Activated gamma-delta T cell (primary cell): ENCODE measurements around the gene GRAMD4.
A peak's percentile ranks its signal among the peaks of the same experiment; 100 is the strongest.

ENCODE experiments used
- DNase-seq: peaks from one replicate; lab custom pipeline; 2025; lab: John Stamatoyannopoulos, UW
- total RNA-seq, 2 donors: gene quantifications; one replicate each; lab custom pipeline; 2026; lab: John Stamatoyannopoulos, UW

The GRAMD4 gene, protein sequence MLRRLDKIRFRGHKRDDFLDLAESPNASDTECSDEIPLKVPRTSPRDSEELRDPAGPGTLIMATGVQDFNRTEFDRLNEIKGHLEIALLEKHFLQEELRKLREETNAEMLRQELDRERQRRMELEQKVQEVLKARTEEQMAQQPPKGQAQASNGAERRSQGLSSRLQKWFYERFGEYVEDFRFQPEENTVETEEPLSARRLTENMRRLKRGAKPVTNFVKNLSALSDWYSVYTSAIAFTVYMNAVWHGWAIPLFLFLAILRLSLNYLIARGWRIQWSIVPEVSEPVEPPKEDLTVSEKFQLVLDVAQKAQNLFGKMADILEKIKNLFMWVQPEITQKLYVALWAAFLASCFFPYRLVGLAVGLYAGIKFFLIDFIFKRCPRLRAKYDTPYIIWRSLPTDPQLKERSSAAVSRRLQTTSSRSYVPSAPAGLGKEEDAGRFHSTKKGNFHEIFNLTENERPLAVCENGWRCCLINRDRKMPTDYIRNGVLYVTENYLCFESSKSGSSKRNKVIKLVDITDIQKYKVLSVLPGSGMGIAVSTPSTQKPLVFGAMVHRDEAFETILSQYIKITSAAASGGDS
- total RNA-seq = 31.4 to 43.1 reads per million in 2 donors

DNA sequence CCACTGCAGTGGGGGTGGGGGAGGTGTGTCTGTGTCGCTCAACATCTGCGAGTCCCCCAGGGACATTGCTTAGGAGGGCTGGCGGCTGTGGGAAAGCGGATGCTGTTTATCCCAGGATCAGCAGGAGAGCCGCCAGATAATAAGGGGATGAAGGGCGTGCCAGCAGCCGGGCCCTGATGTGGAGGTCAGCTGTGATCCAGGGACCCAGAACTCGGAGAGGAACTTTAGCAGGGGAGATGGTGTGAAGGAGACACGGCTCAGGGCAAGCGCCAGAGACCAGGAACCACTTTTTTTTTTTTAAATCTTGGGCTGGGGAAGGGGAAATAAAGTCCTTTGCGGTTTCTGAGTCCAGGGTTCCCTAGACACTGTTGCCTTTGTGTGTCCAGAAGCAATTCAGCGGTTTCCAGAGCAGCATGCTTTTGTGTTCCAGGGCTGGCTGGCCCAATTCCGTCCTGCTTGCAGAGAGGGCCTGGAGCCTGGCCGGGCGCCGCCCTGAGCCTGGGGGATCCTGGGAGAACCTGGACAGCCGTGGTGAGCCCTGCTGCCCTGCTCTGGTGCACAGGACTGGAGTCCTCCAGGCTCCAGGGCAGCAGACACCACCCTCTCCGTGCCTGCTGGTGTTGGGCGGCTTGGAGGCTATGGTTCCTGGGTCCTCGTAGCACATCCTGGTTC lies at the start of gene GRAMD4:
TSS of gene GRAMD4 (plus strand) at position 557 of the 672 bp plus-strand sequence. CDS start 6,414 bp downstream, outside the sequence.
- no peak for DNase-seq

DNA sequence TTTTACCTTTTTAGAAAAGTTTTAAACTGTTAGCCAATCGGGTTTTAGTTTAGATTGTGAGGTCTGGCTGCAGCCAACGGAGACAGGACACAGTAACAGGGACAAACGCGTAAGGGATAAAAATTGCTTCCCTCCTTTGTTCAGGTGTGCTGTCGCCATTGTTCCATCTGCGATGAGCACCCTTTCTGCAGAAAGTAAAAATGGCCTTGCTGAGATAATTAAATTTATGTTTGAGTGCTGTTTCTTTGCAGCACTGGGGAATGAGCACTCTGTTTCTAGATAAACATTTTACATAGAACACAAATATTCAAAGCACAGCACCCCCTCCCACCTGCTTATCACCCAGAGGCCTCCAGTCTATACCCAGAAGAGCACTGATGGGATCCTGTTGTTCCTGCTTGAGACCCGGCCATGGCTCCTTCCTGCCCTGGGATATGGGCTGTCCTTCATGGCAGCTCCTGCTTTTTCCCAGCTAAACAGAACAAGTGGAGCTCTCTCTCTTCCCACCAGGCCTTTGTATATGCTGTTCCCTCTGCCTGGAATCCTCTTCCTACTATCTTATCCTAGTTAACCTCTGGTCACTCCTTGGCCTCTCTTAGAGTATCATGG lies 48.4 kb upstream of the GRAMD4 start:
- DNase-seq = no peak

DNA sequence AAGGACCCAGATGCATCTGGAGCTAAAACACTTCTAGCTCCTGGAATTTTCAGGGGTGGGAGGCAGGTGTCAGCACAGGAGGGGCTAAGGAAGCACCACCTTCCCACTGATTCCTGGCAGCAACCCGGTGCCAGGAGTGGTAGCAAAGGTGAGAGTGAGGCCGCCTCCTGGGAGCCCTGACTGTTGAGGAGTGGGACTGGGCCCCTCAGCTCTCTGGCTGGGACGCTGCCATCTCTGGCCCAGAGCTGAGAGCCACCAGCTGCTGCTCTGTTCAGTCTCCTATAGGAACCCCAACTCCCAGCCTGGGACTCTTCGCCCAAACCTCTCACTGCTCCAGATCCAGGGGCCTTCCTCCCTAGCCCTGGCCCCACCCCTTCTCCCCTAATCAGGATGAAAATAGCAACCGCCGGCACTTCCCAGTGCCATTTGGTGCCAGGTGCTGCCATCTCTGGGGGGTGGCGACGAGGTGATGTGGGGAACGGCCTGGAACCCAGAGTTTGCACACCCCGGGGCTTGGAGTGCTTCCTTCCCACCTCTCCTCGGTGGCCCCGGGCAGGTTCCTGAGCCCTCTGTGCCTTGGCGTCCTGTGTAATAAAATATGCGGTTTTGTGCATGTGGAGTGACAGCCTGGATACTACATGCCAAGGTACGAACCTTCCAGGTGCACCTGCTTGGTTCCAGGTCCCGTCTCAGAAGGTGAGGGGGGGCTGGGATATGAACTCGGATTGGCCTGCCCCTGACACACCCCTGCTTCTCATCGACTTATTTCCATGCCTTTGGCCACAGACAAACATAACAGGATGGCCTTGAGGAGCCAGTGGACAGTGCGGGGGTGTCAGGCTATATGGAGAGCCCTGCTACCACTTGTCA lies 47.0 kb upstream of the GRAMD4 start:
- DNase-seq = no peak

DNA sequence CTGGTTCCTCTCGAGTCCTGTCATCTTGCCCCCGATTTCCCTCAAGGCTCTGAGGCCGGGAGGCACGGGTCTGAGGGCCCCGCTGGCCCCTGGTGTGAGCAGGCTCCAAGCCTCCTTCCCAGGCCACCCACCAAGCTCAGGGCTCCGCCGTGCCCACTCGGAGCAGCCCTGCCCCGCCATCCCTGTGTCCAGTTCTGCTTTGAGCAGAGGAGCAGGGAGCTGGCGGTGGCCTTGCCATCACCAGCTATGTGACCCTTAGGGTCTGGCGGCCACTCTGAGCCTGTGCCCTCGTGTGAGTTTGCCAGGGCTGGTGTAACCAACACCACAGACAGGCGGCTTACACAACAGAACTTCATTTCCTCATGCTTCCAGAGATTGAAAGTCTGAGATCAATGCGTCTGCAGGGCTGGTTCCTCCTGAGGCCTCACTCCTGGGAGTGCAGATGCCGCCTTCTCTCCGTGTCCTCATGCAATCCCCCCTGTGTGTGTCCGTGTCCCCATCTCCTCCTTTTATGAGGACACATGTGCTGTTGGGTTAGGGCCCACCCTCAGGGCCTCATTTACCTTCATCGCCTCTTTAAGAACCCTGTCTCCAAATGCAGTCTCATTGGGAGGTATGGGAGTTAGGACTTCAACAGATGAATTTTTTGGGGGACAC lies 46.3 kb upstream of the GRAMD4 start:
- DNase-seq = no peak

DNA sequence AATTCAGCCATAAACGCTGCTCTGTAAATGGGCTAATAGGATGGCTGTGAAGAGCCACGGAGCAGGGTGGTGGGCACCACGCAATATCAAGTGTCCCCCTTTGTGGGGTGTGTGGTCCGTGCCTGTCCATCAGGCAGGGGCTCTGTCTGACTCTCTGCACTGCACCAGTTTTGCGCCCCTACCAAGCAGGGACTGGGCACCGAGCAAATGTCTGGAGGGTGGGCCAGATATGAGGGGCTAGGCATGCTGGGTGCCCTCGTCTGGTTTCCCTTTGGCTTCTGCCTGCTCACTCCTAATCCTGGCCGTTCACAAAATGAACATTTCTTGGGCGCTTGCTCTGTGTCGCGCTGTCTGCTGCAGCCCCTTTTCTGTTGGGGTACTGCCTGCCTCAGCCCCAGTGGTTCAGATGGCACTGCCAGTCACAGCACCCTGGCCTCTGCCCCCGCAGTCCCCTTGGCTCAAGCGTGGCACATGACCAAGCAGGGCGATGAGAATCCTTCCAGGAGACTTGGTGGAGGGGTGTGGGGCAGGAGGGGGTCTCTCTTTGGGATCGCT lies 45.7 kb upstream of the GRAMD4 start:
- no peak for DNase-seq

DNA sequence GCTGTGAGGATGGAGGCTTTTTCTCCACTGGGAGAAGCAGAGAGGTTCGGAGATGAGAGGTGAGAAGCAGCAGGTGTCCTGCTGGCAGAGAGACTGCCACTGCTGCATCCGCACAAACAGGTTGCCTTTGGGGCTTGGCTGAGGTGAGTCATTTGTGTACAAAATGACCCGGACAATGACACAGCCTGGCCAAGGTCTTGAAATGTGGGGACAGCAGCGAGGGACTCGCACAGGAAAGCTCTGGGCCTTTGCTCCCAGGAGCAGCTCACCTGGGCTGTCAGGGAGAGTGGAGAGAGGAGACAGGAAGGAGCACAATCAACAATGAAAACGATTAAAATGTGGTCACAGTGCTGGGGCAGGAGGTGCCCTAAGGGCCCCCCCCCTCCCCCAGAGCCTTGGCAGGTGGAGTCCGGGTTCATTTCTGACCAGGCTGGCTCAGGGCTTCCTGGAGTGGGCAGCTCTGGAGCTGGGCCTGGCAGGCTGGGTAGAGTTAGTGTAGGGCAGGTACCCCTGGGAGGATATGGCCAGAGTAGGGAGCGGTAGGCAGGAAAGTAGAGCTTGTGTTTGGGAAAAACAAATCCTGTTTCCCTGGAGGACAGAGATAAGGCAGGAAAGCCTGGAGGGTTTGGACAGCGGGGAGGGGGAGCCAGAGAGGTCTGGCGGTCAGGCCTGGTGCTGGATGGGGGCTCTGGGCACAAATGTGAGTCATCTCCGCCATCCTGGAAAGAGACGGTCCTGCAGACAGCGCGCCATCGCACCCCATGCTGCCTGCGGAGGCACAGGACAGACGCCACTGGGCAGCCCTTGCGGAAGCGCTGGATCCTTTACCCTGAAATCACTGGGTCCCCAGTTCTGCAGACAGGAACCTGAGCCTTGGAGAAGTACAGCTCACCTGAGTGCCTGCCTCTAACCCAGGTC lies 44.9 kb upstream of the GRAMD4 start:
- DNase-seq = no peak

DNA sequence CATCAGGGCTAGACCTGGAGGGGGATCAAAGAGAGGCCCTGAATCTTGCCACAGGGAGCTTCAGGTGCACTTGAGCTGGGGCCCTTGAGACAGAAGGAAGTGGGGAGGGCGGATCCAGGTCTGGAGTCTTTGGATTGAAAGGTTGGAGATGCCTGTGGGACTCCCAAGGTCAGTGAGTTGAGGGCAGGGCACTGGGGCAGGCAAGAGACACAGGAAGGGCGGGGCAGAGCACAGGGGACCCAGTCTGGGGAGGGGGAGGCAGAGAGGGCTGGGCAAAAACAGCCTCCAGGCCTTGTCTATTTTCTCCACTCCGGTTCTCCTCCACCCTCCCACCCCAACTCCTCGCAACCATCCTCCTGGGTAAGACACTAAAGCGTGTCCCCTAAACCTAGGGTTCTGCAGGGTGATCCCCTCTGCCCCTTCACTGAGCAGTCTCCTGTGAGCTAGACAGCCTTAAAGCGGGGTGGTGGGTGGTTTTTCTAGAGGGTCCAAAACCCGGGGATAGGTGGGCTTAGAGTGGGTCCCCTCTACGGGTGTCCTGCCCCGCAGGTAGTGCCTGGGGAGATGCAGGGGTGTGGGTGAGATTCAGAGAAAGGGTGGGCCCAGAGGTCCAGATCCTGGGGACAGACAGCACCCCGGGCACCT lies 44.2 kb upstream of the GRAMD4 start:
- no peak for DNase-seq

DNA sequence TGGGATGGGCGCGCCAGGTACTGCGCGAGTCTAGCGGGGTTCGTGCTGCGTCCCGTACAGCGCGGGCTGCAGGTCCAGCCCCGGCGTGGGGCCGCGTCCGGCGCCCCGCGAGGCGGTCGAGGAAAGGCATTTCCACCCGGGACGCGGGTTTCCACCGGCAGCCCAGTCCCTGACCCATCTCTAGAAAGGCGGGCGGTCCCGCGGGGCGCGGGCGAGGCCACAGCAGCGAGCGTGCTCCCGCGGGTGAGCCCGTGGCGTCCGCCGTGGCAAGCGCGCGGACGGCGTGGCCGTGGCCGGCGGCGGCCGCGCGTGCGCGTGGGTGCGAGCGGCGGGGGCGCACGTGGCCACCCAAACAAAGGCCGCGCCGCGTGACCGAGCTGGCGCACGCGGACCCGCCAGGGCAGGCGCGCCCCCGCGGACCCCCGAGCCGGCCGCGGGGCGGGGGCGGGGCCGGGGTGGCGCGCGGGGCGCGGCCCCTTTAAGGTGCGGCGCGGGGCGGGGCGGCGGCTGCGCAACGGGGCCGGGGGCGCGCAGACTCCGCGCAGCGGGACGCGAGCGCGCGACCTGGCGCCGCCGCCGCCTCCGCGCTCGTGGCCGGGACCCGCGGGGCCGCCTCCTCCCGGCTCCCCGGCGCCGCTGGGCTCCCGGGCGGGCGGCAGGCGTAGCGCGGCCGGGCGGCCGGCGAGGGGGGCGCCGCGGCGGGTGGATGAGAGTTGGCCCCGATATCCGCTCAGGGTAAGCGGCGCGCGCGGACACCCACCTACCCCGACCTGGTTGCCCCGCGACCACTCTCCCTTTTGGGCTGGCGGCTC lies 43.4 kb upstream of the GRAMD4 start:
- DNase-seq = peak; percentile 52

DNA sequence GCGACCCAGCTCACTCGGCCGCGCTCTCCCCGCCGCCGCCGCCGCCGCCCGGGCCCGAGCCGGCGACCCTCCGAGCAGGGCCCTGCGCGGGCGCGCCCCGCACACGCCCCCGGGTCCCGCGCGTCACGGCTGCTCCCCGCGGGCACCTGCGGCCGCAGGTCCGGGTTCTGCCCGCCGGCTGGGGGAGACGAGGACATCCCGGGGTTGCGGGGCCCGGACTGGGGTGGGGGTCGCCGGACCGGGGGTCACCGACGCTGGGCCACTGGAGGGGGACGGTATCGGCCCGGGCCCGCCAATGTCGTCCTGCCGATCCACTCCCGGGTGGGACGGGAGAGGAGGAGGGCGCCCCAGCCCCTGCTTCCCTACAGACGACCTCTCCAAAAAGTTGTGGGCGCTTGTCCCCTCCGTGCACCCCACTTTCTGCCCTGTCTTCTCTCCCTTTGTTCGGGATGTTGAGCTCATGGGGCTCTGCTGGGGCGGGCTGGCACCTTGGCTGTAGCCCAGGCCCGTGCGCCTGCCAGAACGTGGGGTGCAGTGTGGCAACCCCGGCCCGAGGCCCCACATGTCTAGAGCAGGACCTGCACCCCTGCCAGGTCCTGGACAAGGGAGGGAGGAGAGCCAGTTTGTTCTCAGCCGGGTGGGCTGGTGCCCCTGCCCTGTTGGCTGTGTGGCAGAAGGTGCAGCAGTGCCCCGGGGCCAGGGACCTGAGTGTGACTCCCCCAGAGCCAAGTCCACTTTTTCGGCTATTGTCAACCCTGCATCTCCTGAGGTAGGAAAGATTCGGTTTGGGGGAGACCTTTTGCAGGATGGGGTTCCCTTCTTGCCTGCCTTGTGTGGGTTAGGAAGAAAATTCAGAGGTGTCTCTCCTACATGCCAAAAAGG lies 42.6 kb upstream of the GRAMD4 start:
- no peak for DNase-seq

DNA sequence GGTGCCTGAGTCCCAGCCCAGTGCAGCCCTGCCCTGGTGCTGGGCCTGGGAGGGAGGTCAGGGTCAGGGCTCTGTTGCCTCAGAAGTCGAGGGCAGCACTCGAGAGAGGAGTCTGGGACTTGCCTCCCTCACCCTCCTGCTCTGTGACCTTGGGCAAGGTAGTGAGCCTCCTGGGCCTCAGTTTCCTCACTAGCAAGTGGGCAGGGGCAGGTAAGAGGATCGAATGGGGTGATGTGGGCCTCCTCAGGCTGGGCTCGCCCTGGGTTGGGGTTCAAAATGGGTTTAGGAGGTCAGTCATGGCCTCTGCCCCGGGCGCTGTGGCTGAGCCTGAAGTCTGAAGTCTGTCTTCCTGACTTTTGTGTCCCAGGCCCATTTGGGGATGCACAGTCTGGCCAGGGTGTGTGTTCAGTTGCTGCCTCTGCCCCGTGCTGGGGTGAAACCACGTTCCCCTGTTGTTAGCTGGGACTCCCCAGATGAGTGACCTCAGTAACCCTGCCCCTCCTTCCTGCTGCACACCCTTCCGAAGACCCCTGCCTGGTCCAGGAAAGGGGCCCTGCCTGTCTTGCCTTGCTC lies 41.8 kb upstream of the GRAMD4 start:
- DNase-seq = no peak

DNA sequence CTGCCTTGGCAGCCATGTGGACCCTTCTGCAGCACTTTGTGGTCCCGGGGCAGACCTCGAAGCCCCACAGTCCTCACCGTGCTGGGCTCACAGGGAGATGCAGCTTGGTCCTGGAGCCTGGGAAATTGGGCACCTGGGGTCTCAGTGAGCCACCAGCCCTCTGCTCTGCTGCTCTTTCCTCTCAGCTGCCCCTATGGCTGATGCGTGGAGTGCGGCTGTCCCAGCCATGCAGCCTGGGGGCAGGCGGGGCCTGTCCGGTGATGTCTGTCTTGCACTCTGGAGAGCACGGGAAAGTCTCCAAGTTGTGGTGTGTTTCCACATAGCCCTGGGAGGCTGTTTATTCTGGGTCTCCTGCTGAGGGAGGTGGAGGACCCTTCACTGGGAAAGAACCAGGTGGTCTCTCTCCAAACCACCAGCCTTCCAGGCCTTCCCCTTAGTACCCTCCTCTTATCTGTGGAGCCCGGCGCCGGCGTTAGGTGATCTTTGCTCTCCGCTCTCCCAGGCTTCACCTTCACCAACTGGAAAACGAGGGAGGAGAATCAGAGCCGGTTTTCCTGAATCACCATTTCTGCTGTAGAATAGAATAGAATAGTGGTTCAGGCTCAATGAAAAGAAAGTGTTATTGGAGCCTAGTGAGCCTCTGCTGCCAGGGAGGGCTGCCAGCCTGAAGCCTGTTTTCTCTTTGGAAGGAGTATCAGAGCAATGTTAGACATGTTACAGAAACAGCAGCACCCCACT lies 41.2 kb upstream of the GRAMD4 start:
- DNase-seq = no peak

DNA sequence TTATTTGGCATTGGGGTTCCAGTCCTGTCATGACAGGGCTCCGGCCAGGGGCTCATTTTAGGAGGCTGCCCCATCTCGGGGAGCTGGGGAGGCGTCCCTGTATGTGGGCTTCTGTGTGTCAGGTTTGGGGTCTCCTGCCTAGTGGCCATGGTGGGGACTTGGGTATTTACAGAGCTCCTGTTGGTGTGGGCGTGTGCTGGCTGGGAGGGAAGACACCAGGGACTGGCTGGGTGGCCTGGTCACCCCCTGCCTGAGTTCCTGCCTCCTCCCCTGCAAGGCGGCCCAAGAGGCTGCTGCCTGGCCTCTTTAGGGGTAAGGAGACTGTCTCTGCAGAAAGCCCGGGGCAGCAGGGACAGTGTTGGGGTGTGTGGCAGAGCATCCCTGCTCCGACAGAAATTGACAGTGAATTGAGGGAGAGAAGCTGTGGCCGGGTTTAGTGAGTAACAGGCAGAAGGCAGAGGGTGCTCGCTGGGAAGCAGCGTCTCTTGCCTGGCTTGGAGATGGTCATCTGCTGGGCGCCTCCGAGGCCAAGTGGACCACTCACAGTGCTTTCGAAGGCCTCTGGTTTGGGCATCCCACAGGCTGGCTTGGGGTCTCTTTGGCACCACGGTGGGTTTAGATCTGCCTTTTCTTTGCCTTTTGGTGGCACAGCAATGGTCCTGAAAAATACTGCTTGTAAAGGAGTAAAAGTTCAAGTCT lies 40.3 kb upstream of the GRAMD4 start:
- no peak for DNase-seq

DNA sequence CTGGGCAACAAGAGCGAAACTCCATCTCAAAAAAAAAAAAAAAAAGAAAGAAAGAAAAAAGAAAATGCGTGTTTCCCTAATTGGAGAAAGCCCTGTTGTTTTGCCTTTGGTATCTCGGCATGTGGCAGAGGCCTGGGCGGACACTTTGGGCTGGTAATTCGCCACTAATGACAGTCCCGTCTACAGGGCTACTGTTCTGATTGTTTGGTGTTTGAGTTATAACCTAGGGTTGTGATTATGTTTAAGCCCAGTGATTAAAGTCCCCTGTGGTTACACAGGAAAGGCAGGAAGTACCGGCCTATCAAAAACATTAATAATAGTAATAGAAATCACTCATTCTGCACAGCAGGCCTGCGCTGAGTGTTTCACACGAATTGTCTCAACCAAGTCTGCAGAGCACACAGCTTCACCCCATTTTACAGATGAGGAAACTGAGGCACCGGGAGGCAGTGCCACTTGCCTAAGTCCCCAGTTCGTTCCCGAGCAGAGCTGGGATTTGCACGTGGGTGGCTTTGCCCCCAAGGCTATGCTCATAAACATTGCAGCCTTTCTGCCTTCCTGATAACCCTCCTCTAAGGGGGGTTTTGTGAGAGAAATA lies 39.1 kb upstream of the GRAMD4 start:
- DNase-seq = no peak

DNA sequence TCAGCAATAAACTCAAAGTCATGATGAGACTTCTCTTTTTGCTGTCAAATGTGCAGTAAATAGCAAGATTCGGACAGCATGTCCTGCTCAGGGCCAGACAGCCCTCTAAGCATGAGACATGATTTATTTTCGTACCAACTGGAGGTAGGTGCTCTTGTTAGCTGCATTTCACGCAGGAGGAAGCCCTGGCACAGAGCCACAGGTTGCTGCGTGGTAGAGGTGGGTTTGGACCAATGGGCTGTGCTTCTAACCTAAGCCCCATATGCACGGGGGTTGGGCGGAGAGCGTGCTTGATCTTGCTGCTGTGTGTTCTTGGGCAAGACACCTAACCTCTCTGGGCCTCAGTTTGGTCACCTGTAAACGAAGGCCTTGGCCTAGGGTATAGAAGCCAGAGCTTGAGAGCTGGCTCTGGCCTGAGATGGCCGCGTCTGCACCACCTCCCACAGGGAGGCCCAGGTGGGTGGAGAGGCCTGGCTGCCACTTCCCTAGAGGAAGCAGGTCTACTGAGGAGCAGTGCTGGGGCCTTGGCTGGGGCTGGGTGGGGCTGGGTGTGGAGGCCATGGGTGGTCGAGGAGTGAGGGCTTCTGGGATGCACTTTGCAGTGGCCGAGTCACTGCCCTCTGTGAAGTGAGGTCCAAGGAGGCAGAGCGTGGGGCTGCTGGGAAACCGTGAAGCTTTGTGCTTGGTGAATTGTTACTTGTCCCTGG lies 38.5 kb upstream of the GRAMD4 start:
- DNase-seq = no peak
